Urinary bladder (tissue), 4 donors: ENCODE data around the gene UNC13D. TPM values are rescaled to one million over a fixed set of nuclear protein-coding genes. Genes with fewer than 3 reads are reported as not detected.
A peak's percentile ranks its signal among the peaks of the same experiment; 100 is the strongest.

Source experiments
- DNase-seq: peaks from one replicate; pipeline ENCODE4 v3.0.0-alpha.2; 2015; ENCODE audit errors: extremely low spot score
- H3K27ac ChIP-seq: one replicate; pipeline ENCODE4 v1.5.1; 2013; ENCODE audit warnings: low read depth, mild to moderate bottlenecking, moderate library complexity
- H3K36me3 ChIP-seq: one replicate; pipeline ENCODE4 v1.6.1; 2013; ENCODE audit warnings: mild to moderate bottlenecking, moderate library complexity; ENCODE audit not compliant: insufficient read depth
- H3K4me1 ChIP-seq: one replicate; pipeline ENCODE4 v1.6.1; 2013; ENCODE audit warnings: mild to moderate bottlenecking, moderate library complexity; ENCODE audit not compliant: insufficient read depth
- H3K4me3 ChIP-seq: one replicate; pipeline ENCODE4 v1.5.1; 2013; ENCODE audit warnings: low read depth, low read length
- WGBS: extraction: QIAGEN DNeasy Blood & Tissue Kit; methylation state at CpG from one replicate; pipeline ENCODE4 v1.1.7; 2013; 5-methylcytosine and 5-hydroxymethylcytosine counted together
- polyA plus RNA-seq: library from polyadenylated mRNA; stranded (reverse); fragments of 200-250 nt; gene quantifications from one replicate; pipeline ENCODE4 v1.2.3, GENCODE V29; 2013
- total RNA-seq: library from RNA; depleted of rRNA; stranded (reverse); fragments of >200 nt; gene quantifications from one replicate; pipeline ENCODE4 v1.2.3, GENCODE V29; 2014
- donor health status: healthy with polysubstance abuse.
- donor health status: healthy.

UNC13D gene
- total and polyA plus RNA-seq, 2 donors: 10.6 to 13.0 TPM

GRCh38 chr17:75830164-75831031, 13.8 kb downstream of the UNC13D start:
- H3K27ac ChIP-seq: no peak overlapping the region
- 74% methylated on average over 27 of the region's 27 CpGs for WGBS
- no peaks in the 10 kb centered on the region for H3K36me3 ChIP-seq
- DNase-seq: no peak
- H3K4me1 ChIP-seq: no peaks in the 10 kb centered on the region
- H3K4me3 ChIP-seq: no peak overlapping the region

DNA sequence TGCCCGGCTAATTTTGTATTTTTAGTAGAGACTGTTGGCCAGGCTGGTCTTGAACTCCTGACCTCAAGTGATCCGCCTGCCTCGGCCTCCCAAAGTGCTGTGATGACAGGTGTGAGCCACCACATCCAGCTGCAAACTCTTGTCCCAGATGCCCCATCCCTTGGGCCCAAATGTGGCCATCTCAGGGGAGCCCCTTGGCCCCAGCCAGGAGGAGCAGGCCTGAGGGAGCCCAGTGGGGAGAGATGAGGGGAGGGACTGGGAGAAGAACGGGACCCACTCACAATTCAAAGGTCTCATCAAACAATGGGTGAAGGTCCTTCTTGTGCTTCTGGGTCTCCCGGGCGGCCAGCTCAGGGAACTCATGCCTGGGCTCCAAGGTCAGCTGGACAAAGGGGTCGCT, 14.5 kb downstream of the UNC13D start:
- Histone ChIP-seq H3K4me1 (no peaks in the 10 kb centered on the region), H3K4me3 (no peak overlapping the region), H3K27ac (no peak overlapping the region), H3K36me3 (no peaks in the 10 kb centered on the region)
- no peak for DNase-seq
- WGBS: 87% methylated on average over 7 of the region's 7 CpGs

GRCh38 chr17:75828741-75829140, 15.5 kb downstream of the UNC13D start:
- WGBS: 87% methylated on average over 19 of the region's 19 CpGs
- Histone ChIP-seq H3K36me3 (no peaks in the 10 kb centered on the region), H3K27ac (no peak overlapping the region), H3K4me3 (no peak overlapping the region), H3K4me1 (no peaks in the 10 kb centered on the region)
- DNase-seq: no peak

DNA sequence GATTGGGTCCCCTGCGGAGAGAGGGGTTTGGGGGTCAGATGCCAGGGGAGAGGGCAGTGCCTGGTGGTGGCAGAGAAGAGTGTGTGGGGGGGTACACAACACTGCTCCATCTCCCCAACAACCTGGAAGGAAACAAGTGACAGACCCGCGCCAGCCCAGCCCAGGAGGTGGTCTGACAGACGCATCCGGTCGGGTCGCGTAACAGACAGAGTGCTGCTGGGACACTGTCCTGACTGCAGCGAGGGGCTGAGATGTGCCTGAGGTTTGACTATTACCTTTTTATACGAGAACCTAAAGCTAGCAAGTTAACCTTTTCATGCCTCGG, 16.2 kb downstream of the UNC13D start:
- Histone ChIP-seq H3K36me3 (no peaks in the 10 kb centered on the region), H3K27ac (no peak overlapping the region), H3K4me3 (peak overlapping the region; percentile 24), H3K4me1 (no peaks in the 10 kb centered on the region)
- 36% methylated on average over 11 of the region's 11 CpGs for WGBS
- no peak for DNase-seq

DNA sequence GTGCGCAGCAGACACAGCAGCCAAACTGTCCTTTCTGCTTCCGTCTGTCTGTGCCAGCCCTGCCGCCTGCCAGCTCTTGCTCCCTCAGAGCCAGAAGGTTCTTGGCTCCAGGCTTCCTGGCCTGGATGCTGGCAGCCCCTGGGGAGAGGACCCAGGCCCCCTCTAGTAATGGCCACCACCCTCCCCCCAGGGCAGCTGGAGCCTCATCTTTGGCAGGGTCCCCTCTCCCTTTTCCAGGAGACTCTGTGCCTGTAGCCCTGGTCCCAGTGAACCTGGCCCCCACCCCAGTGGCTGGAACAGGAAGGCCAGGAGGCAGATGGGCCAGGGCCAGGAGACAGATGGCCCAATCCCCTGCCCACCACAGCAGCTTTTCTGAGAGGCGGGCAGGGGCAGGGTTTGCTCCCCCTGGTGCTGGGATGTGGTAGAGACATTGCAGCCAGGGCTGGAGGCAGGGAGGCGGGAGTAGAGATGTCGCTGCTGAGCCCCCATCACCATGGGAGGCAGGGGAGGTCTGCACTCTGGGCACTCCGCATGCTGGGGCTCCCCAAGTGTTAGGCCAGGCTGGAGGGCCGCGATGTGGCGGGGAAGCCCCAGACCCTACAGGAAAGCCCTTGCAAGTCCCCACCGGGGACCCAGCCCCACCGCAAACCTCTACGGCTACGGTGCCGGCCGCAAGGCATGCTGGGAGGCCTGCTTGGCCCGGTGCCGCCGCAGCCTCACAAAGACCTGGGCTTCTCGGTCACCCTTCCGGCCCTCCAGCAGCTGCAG, 16.7 kb downstream of the UNC13D start:
- WGBS: 19% methylated on average over 21 of the region's 21 CpGs
- H3K4me3 ChIP-seq: peak overlapping the region; percentile 24
- H3K36me3 ChIP-seq: no peaks in the 10 kb centered on the region
- peak overlapping the region; percentile 41 for H3K27ac ChIP-seq
- DNase-seq: no peak
- no peaks in the 10 kb centered on the region for H3K4me1 ChIP-seq

DNA sequence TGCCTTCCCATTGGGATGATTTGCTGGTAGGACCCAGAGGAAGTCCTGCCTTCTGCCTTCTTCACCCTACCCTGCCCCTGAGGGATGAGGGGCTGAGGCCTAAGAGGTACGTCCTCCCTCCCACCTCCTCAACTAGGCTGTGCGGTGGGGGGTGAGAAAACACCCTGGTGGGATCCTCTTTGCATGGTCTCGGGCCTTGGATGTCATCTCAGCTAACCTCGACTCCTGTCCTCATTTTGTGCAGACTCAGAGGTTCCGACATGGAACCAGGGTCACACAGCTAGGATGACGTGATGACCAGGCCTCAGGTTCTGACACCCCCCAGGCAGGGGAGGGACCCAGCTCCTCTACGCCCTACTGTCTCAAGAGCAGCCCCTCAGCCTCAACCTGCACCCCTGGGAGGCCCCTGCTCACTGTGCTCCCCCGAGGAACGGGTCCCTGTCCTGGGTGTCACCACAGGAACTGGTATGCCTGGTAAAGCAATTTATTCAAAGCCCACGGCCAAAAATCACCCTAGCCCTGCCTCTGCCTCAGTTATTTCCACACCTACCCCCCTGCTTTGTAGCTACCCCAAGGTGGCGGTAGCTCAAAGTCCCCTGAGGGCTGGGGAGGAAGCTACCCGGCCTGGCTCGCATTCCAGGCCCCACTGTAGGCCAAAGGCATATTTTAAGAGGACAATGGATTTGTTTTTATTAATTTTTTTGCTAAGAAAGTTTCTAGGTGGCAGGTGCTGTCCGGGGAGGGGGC, 17.5 kb downstream of the UNC13D start:
- DNase-seq: no peak
- 79% methylated on average over 14 of the region's 14 CpGs for WGBS
- Histone ChIP-seq H3K4me1 (no peaks in the 10 kb centered on the region), H3K27ac (no peak overlapping the region), H3K4me3 (no peak overlapping the region), H3K36me3 (no peaks in the 10 kb centered on the region)

- peaks cover 2% of the 10 kb centered on the region for H3K36me3 ChIP-seq
- no peak overlapping the region for H3K4me3 ChIP-seq
- no peak for DNase-seq
- WGBS: 87% methylated on average over 12 of the region's 12 CpGs
- H3K27ac ChIP-seq: no peak overlapping the region
- no peaks in the 10 kb centered on the region for H3K4me1 ChIP-seq
Observed at GRCh38 chr17:75825748-75826370, 18.3 kb downstream of the UNC13D start.

DNA sequence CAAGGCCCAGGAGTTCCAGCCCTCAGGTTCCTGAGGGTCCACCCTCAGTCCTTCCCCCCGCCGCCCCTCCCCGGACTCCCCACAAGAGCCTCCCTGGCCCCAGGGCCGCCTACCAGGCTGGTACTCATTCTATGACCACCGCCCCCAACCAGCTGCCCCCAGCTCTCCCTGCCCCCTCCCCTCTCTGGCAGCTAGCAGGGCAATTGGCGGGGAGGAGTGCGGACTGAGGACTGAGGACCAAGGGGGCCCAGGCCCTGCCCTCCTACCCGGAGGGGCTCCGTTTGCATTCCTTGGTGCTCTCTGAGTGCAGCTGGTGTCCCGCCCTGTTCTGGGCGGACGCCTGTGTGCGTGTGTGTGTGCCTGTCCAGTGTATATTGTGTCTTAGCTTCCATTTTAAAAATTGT, 19.1 kb downstream of the UNC13D start:
- no peak overlapping the region for H3K4me3 ChIP-seq
- no peak for DNase-seq
- H3K27ac ChIP-seq: no peak overlapping the region
- H3K36me3 ChIP-seq: peaks cover 2% of the 10 kb centered on the region
- H3K4me1 ChIP-seq: no peaks in the 10 kb centered on the region
- 72% methylated on average over 13 of the region's 13 CpGs for WGBS

- no peaks in the 10 kb centered on the region for H3K4me1 ChIP-seq
- H3K27ac ChIP-seq: no peak overlapping the region
- WGBS: 42% methylated on average over 2 of the region's 2 CpGs
- peaks cover 2% of the 10 kb centered on the region for H3K36me3 ChIP-seq
- no peak for DNase-seq
- no peak overlapping the region for H3K4me3 ChIP-seq
Observed at GRCh38 chr17:75824666-75825065, 19.5 kb downstream of the UNC13D start.

DNA sequence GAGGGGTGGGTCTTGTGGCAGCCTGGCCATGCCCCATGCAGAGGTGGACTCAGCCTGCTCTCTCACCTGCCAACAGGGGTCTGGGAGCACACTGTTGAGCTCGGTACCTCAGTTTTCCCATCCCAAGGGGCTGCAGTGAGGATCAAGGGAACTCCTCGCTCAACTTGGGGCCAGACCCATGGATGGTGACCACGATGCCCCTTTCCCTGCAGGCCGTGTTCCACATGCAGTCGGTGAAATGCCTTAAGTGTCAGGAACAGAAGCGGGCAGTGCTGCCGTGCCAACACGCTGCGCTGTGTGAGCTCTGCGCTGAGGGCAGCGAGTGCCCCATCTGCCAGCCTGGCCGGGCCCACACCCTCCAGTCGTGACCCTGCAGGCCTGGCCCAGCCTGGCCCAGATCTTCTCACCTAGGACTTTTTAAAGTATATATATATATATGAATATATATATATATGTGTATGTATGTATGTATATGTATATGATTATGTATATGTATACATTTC, 20.1 kb downstream of the UNC13D start:
- Histone ChIP-seq H3K4me3 (no peak overlapping the region), H3K4me1 (no peaks in the 10 kb centered on the region), H3K36me3 (peaks cover 2% of the 10 kb centered on the region), H3K27ac (no peak overlapping the region)
- no peak for DNase-seq
- WGBS: 88% methylated on average over 13 of the region's 13 CpGs

DNA sequence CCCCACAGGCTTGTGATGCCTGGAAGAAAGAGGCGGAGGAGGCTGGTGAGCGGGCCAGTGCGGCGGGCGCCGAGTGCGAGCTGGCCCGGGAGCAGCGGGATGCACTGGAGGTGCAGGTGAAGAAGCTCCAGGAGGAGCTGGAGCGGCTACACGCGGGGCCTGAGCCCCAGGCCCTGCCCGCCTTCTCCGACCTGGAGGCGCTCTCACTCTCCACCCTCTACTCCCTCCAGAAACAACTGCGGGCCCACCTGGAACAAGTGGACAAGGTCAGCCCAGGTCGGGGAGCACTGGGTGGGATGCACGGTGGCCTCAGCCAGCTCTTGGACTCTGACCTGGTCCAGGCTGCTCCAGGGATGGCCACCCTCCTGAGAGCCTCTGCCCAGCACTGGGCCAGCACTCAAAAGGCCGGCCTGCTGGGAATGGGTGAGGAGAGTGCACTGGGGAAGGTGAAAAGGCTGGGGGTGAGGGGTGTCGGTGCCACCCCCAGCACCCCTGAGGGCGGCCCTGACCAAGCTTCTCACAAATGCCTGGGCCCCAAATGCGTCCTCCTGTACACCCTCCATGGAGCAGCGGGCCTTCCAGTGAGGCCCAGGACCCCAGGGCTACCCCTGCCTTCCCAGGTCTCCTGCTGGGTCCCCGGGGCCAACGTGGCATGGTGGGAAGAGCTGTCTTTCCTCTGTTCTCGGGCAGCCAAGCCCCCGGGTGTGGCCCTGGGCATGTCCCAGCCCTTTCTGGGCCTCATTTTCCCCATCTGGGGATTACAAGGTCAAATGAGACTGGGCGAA, 20.8 kb downstream of the UNC13D start:
- WGBS: 87% methylated on average over 28 of the region's 28 CpGs
- peaks cover 2% of the 10 kb centered on the region for H3K36me3 ChIP-seq
- no peak for DNase-seq
- no peaks in the 10 kb centered on the region for H3K4me1 ChIP-seq
- no peak overlapping the region for H3K4me3 ChIP-seq
- no peak overlapping the region for H3K27ac ChIP-seq

GRCh38 chr17:75822800-75823166, 21.4 kb downstream of the UNC13D start:
- Histone ChIP-seq H3K4me1 (no peaks in the 10 kb centered on the region), H3K4me3 (no peak overlapping the region), H3K36me3 (peaks cover 5% of the 10 kb centered on the region), H3K27ac (no peak overlapping the region)
- no peak for DNase-seq
- 87% methylated on average over 3 of the region's 3 CpGs for WGBS
